Measurements from ENCODE around the gene AGPAT4. TPM values are rescaled to one million over a fixed set of nuclear protein-coding genes. Genes with fewer than 3 reads are reported as not detected.

AGPAT4 gene
- polyA plus RNA-seq, 1 donor (not counting 4 experiments of a cell fraction or from before 2014, with no cell fraction given): 8.4 TPM

GRCh38 chr6:161232467-161232866 lies 41.4 kb downstream of the AGPAT4 start:
- dilution Hi-C loops (cut with MboI; ENCODE audit: extremely low pct_ligation_motif_present, low sequenced_read_pairs): no loop called here
- H3K4me1 ChIP-seq (ENCODE audit: control insufficient read depth, extremely low read depth, insufficient read depth, low read length): peaks cover 12% of the 10 kb centered on the region
- no peak overlapping the region for H3K4me3 ChIP-seq (ENCODE audit: control insufficient read depth in 2 of 3, extremely low read depth in 1 of 3, insufficient read depth in 2 of 3, low read depth in 1 of 3, low read length in 3 of 3)
- no peak overlapping the region for H3K4me2 ChIP-seq (ENCODE audit: control insufficient read depth, extremely low read depth, insufficient read depth, low read depth, low read length)
- no peak for DNase-seq (ENCODE audit: low read depth, low spot score)
- H3K9me3 ChIP-seq (ENCODE audit: control insufficient read depth, low read depth, low read length): no peaks in the 10 kb centered on the region
- no peaks in the 10 kb centered on the region for H3K79me2 ChIP-seq (ENCODE audit: control insufficient read depth, insufficient read depth, low read length)
- peaks cover 2 to 5% of the 10 kb centered on the region in 2 experiments for H3K36me3 ChIP-seq (ENCODE audit: control insufficient read depth in 2 of 2, extremely low read depth in 1 of 2, insufficient read depth in 2 of 2, low read length in 2 of 2)
- no peak overlapping the region for H3K27ac ChIP-seq (ENCODE audit: control insufficient read depth, insufficient read depth, low read length)
- H3K9me1 ChIP-seq (ENCODE audit: control insufficient read depth, extremely low read depth, insufficient read depth, low read length): no peaks in the 10 kb centered on the region
- H3K27me3 ChIP-seq (ENCODE audit: control insufficient read depth, extremely low read depth, insufficient read depth, low read length): no peaks in the 10 kb centered on the region
- FAIRE-seq: no peak
- no peak overlapping the region for H2AFZ ChIP-seq (ENCODE audit: control insufficient read depth, low read length)
- H4K20me1 ChIP-seq (ENCODE audit: control insufficient read depth, extremely low read depth, insufficient read depth, low read length): no peaks in the 10 kb centered on the region
- no peak overlapping the region for H3K9ac ChIP-seq (ENCODE audit: control insufficient read depth, extremely low read depth, insufficient read depth, low read length)
- TF ChIP-seq, protein P1, sequence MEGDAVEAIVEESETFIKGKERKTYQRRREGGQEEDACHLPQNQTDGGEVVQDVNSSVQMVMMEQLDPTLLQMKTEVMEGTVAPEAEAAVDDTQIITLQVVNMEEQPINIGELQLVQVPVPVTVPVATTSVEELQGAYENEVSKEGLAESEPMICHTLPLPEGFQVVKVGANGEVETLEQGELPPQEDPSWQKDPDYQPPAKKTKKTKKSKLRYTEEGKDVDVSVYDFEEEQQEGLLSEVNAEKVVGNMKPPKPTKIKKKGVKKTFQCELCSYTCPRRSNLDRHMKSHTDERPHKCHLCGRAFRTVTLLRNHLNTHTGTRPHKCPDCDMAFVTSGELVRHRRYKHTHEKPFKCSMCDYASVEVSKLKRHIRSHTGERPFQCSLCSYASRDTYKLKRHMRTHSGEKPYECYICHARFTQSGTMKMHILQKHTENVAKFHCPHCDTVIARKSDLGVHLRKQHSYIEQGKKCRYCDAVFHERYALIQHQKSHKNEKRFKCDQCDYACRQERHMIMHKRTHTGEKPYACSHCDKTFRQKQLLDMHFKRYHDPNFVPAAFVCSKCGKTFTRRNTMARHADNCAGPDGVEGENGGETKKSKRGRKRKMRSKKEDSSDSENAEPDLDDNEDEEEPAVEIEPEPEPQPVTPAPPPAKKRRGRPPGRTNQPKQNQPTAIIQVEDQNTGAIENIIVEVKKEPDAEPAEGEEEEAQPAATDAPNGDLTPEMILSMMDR (optimal IDR thresholded peaks at IDR 0.05 in 1 of 3, IDR thresholded peaks at IDR 0.05 in 1 of 3, conservative IDR thresholded peaks at IDR 0.05 in 1 of 3; ENCODE audit: extremely low read depth in 1 of 3, insufficient read depth in 2 of 3, low read length in 3 of 3): no peak
- no peak for TF ChIP-seq EZH2 (IDR thresholded peaks at IDR 0.05; ENCODE audit: low read length)

- no peak overlapping the region for H3K9ac ChIP-seq (ENCODE audit: control insufficient read depth, extremely low read depth, insufficient read depth, low read length)
- no peaks in the 10 kb centered on the region for H3K9me3 ChIP-seq (ENCODE audit: control insufficient read depth, low read depth, low read length)
- no peak overlapping the region for H3K4me3 ChIP-seq (ENCODE audit: control insufficient read depth in 2 of 3, extremely low read depth in 1 of 3, insufficient read depth in 2 of 3, low read depth in 1 of 3, low read length in 3 of 3)
- TF ChIP-seq EZH2 (IDR thresholded peaks at IDR 0.05; ENCODE audit: low read length): no peak
- TF ChIP-seq, protein P1 (optimal IDR thresholded peaks at IDR 0.05 in 1 of 3, IDR thresholded peaks at IDR 0.05 in 1 of 3, conservative IDR thresholded peaks at IDR 0.05 in 1 of 3; ENCODE audit: extremely low read depth in 1 of 3, insufficient read depth in 2 of 3, low read length in 3 of 3): no peak
- no peaks in the 10 kb centered on the region for H4K20me1 ChIP-seq (ENCODE audit: control insufficient read depth, extremely low read depth, insufficient read depth, low read length)
- no peak overlapping the region for H3K4me2 ChIP-seq (ENCODE audit: control insufficient read depth, extremely low read depth, insufficient read depth, low read depth, low read length)
- peaks cover 2 to 5% of the 10 kb centered on the region in 2 experiments for H3K36me3 ChIP-seq (ENCODE audit: control insufficient read depth in 2 of 2, extremely low read depth in 1 of 2, insufficient read depth in 2 of 2, low read length in 2 of 2)
- no peak overlapping the region for H2AFZ ChIP-seq (ENCODE audit: control insufficient read depth, low read length)
- peaks cover 12% of the 10 kb centered on the region for H3K4me1 ChIP-seq (ENCODE audit: control insufficient read depth, extremely low read depth, insufficient read depth, low read length)
- FAIRE-seq (no peak), DNase-seq (ENCODE audit: low read depth, low spot score) (no peak)
- H3K27ac ChIP-seq (ENCODE audit: control insufficient read depth, insufficient read depth, low read length): no peak overlapping the region
- no peaks in the 10 kb centered on the region for H3K27me3 ChIP-seq (ENCODE audit: control insufficient read depth, extremely low read depth, insufficient read depth, low read length)
- no peaks in the 10 kb centered on the region for H3K79me2 ChIP-seq (ENCODE audit: control insufficient read depth, insufficient read depth, low read length)
- no peaks in the 10 kb centered on the region for H3K9me1 ChIP-seq (ENCODE audit: control insufficient read depth, extremely low read depth, insufficient read depth, low read length)
- dilution Hi-C loops (cut with MboI; ENCODE audit: extremely low pct_ligation_motif_present, low sequenced_read_pairs): no loop called here
These were observed 41.9 kb downstream of the AGPAT4 start for GRCh38 chr6:161232010-161232409.
